ENCODE measurements around the gene DPP6. TPM values are rescaled to one million over a fixed set of nuclear protein-coding genes. Genes with fewer than 3 reads are reported as not detected.

Gene DPP6
- total and polyA plus RNA-seq, 8 donors, result 0.29 to 1.2 (median 0.57) TPM

DNA sequence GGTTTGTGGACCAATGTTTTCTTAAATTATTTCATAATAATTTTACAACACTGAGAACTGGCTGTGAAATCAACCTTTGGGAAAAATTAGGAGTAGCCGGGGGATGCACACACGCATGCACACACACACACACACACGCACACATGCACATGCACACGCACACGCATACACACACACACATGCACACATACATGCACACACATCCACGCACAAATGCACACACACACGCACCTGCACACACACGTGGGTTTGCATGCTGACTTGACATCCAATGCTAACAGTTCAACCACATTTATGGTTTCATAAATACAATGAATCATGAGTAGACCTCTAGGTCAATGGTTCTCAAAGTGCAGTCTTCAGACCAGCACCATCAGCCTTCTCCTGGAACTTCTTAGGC, 354.1 kb downstream of the DPP6 start:
- intact Hi-C loops (cut with DNase I), result no loop called here
- Histone ChIP-seq H3K9me3 (no peaks in the 10 kb centered on the region), H3K4me3 (no peak overlapping the region), H3K36me3 (no peaks in the 10 kb centered on the region), H3K27me3 (no peaks in the 10 kb centered on the region), H3K27ac (no peak overlapping the region), H3K4me1 (no peaks in the 10 kb centered on the region)
- DNase-seq, result no peak
- TF ChIP-seq, protein P1, sequence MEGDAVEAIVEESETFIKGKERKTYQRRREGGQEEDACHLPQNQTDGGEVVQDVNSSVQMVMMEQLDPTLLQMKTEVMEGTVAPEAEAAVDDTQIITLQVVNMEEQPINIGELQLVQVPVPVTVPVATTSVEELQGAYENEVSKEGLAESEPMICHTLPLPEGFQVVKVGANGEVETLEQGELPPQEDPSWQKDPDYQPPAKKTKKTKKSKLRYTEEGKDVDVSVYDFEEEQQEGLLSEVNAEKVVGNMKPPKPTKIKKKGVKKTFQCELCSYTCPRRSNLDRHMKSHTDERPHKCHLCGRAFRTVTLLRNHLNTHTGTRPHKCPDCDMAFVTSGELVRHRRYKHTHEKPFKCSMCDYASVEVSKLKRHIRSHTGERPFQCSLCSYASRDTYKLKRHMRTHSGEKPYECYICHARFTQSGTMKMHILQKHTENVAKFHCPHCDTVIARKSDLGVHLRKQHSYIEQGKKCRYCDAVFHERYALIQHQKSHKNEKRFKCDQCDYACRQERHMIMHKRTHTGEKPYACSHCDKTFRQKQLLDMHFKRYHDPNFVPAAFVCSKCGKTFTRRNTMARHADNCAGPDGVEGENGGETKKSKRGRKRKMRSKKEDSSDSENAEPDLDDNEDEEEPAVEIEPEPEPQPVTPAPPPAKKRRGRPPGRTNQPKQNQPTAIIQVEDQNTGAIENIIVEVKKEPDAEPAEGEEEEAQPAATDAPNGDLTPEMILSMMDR (IDR thresholded peaks at IDR 0.05), result no peak
- no peak for ATAC-seq

DNA sequence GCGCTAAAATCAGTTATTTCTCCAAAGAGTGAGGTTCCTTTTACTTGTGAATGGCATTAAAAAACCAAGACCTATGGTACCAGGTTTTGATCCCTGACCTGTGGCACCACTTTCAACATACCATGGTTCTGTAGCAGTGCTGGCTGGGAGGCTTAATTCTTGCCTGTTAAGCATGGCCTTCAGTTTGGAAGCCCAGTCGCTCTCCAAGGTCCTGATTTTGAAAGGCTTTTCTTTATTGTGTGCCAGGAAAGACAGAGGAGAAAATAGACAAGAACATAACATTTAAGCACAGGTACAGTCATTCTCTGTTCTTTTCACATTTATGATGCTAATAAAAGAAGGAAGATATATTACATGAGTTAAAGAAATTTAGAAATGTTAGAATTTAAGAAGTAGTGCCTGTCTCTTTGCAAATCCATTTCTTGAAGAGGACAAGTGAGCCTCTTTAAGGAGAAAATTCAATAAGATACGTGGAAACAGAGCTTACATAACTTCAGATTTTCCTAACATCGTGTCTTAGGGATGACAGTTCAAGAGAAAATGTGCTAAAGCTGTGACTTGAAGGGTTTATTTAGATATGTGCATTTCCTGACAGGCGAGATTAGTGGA, 357.6 kb downstream of the DPP6 start:
- intact Hi-C loops (cut with DNase I), result no loop called here
- TF ChIP-seq, protein P1 (IDR thresholded peaks at IDR 0.05), result no peak

DNA sequence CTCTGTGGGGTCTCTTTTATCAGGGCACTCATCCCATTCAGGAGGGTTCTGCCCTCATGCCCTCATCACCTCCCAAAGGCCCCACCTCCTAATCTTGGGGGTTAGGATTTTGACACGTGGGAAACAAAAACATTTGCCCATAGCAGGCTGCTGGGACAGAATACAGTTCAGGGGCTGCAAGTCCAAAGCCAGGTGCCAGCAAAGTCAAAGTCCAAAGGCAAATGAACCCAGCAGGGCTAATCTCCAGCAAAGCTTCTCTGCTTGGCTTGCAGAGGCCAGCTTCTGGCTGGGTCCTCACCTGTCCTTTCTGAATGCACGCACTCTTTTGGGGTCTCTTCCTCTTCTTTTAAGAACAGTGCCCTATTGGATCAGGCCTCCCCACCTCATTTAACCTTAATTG, 359.9 kb downstream of the DPP6 start:
- H3K4me1 ChIP-seq, result no peaks in the 10 kb centered on the region
- H3K4me3 ChIP-seq, result no peak overlapping the region
- TF ChIP-seq, protein P1 (IDR thresholded peaks at IDR 0.05), result no peak
- ATAC-seq (no peak), DNase-seq (no peak)
- no peaks in the 10 kb centered on the region for H3K9me3 ChIP-seq
- no peaks in the 10 kb centered on the region for H3K27me3 ChIP-seq
- H3K27ac ChIP-seq, result no peak overlapping the region
- H3K36me3 ChIP-seq, result no peaks in the 10 kb centered on the region
- intact Hi-C loops (cut with DNase I), result no loop called here

More for the DNA sequence above, 357.6 kb downstream of the DPP6 start:
- Histone ChIP-seq H3K4me3 (no peak overlapping the region), H3K27ac (no peak overlapping the region), H3K36me3 (no peaks in the 10 kb centered on the region), H3K9me3 (no peaks in the 10 kb centered on the region), H3K4me1 (no peaks in the 10 kb centered on the region), H3K27me3 (no peaks in the 10 kb centered on the region)
- DNase-seq (peak in 2 of 4 donors; percentile 37 to 60), ATAC-seq (peak; percentile 47)

DNA sequence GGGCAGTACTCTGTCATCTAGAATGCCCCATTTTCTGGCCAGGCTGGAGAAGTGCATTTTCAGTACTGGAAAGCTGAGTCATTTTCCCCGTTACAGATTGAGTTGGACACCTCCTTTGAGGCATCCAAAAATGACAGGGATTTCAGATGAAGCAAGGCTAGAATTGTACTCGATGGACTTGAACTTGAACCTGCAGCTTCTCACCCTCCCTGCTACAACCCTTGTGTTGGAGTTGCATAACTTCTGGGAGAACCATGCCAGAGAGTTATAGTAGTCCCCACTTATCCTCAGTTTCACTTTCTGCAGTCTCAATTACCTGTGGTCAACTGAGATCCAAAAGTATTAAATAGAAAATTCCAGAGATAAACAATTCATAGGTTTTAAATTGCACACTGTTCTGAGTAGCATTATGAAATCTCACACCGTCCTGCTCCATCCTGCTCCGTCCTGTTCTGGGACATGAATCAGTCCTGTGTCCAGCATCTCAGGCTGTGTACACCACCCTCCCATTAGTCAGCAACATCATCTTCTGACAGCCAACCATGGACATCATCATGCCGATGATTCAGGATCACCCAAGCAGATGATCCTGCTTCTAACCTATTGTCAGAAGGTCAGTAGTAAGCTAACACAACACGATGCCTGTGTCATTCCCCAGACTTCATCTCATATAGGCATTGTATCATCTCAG, 363.7 kb downstream of the DPP6 start:
- H3K27ac ChIP-seq, result no peak overlapping the region
- intact Hi-C loops (cut with DNase I), result no loop called here
- H3K36me3 ChIP-seq, result no peaks in the 10 kb centered on the region
- no peaks in the 10 kb centered on the region for H3K4me1 ChIP-seq
- H3K9me3 ChIP-seq, result no peaks in the 10 kb centered on the region
- no peaks in the 10 kb centered on the region for H3K27me3 ChIP-seq
- no peak overlapping the region for H3K4me3 ChIP-seq
- TF ChIP-seq, protein P1 (IDR thresholded peaks at IDR 0.05), result no peak
- ATAC-seq (no peak), DNase-seq (no peak)

DNA sequence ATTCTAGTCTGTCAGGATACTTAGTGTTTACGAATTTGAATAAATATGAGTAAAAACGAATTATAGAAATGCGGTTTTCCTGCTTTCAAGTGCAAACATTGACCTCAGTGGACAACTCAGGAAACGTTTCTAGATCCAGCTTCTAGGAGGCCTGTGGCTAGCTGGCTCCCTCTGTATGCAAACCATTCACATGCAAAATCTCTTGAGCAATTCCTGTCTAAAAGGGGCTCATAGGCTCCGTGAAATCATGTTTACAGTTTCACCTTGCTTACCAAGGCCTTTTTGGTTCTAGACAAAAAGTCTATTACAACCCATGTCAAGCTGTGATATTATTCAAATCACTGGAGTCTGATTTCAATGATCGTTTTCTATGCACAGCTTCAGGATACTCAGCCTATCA, 364.5 kb downstream of the DPP6 start:
- intact Hi-C loops (cut with DNase I), result no loop called here
- H3K9me3 ChIP-seq, result no peaks in the 10 kb centered on the region
- no peak overlapping the region for H3K4me3 ChIP-seq
- H3K27me3 ChIP-seq, result no peaks in the 10 kb centered on the region
- DNase-seq (no peak), ATAC-seq (no peak)
- H3K27ac ChIP-seq, result no peak overlapping the region
- H3K4me1 ChIP-seq, result no peaks in the 10 kb centered on the region
- no peaks in the 10 kb centered on the region for H3K36me3 ChIP-seq
- TF ChIP-seq, protein P1 (IDR thresholded peaks at IDR 0.05), result no peak

All from left lung (tissue), 10 donors.